Neural progenitor cell (in vitro differentiated cells): ENCODE measurements around the gene R3HCC1L.

Experiments used
- EZH2 ChIP-seq: fragments of 200-600 bp; sonication (generic); IDR thresholded peaks from 2 replicates; pipeline ENCODE4 v1.6.1; 2017; ENCODE audit warnings: antibody characterized with exemption, mild to moderate bottlenecking, moderate library complexity
- EZH2phosphoT487 ChIP-seq: fragments of 200-600 bp; sonication (generic); IDR thresholded peaks from 2 replicates; pipeline ENCODE4 v1.6.1; 2017; ENCODE audit warnings: antibody characterized with exemption
- TF ChIP-seq, protein P1 (sequence below): fragments of 200-600 bp; sonication (generic); IDR thresholded peaks from 2 replicates; pipeline ENCODE4 v1.5.1; 2017; ENCODE audit warnings: antibody characterized with exemption, mild to moderate bottlenecking

GRCh38 chr10:98246911-98247805 lies 112.7 kb downstream of the R3HCC1L start:
- TF ChIP-seq, protein P1, sequence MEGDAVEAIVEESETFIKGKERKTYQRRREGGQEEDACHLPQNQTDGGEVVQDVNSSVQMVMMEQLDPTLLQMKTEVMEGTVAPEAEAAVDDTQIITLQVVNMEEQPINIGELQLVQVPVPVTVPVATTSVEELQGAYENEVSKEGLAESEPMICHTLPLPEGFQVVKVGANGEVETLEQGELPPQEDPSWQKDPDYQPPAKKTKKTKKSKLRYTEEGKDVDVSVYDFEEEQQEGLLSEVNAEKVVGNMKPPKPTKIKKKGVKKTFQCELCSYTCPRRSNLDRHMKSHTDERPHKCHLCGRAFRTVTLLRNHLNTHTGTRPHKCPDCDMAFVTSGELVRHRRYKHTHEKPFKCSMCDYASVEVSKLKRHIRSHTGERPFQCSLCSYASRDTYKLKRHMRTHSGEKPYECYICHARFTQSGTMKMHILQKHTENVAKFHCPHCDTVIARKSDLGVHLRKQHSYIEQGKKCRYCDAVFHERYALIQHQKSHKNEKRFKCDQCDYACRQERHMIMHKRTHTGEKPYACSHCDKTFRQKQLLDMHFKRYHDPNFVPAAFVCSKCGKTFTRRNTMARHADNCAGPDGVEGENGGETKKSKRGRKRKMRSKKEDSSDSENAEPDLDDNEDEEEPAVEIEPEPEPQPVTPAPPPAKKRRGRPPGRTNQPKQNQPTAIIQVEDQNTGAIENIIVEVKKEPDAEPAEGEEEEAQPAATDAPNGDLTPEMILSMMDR: no peak
- no peak for TF ChIP-seq EZH2phosphoT487
- no peak for TF ChIP-seq EZH2
